ENCODE measurements around the gene IL1R2.

Gene IL1R2

GRCh38 chr2:101991721-101992145, at the start of gene IL1R2:
Gene IL1R2, plus strand, starts transcription at chr2:101991960. Its CDS starts 16,616 bp downstream, at chr2:102008576.
- no peak for DNase-seq (ENCODE audit: low read depth, low spot score)

- no peak for DNase-seq (ENCODE audit: low read depth, low spot score)
These were observed 48.9 kb upstream of the IL1R2 start for GRCh38 chr2:101942851-101943250.

GRCh38 chr2:101946372-101947039, 45.3 kb upstream of the IL1R2 start:
- no peak for DNase-seq (ENCODE audit: low read depth, low spot score)

- no peak for DNase-seq (ENCODE audit: low read depth, low spot score)
These were observed 44.4 kb upstream of the IL1R2 start for GRCh38 chr2:101947374-101947773.

GRCh38 chr2:101948625-101949155, 43.1 kb upstream of the IL1R2 start:
- DNase-seq (ENCODE audit: low read depth, low spot score) = no peak

- no peak for DNase-seq (ENCODE audit: low read depth, low spot score)
These were observed 42.5 kb upstream of the IL1R2 start for GRCh38 chr2:101949304-101949703.

GRCh38 chr2:101951296-101951695, 40.5 kb upstream of the IL1R2 start:
- no peak for DNase-seq (ENCODE audit: low read depth, low spot score)

GRCh38 chr2:101952551-101952950, 39.2 kb upstream of the IL1R2 start:
- no peak for DNase-seq (ENCODE audit: low read depth, low spot score)

GRCh38 chr2:101956465-101957438, 35.0 kb upstream of the IL1R2 start:
- DNase-seq (ENCODE audit: low read depth, low spot score) = no peak

- no peak for DNase-seq (ENCODE audit: low read depth, low spot score)
These were observed 33.7 kb upstream of the IL1R2 start for GRCh38 chr2:101958061-101958460.

GRCh38 chr2:101960819-101961337, 30.9 kb upstream of the IL1R2 start:
- DNase-seq (ENCODE audit: low read depth, low spot score) = no peak

- peak; percentile 97 for DNase-seq (ENCODE audit: low read depth, low spot score)
These were observed 30.2 kb upstream of the IL1R2 start for GRCh38 chr2:101961338-101962191.

GRCh38 chr2:101962309-101962708, 29.5 kb upstream of the IL1R2 start:
- DNase-seq (ENCODE audit: low read depth, low spot score) = no peak

- DNase-seq (ENCODE audit: low read depth, low spot score) = no peak
These were observed 28.6 kb upstream of the IL1R2 start for GRCh38 chr2:101963198-101963597.

GRCh38 chr2:101967826-101968513, 23.8 kb upstream of the IL1R2 start:
- DNase-seq (ENCODE audit: low read depth, low spot score) = no peak

GRCh38 chr2:101969723-101970122, 22.0 kb upstream of the IL1R2 start:
- no peak for DNase-seq (ENCODE audit: low read depth, low spot score)

- DNase-seq (ENCODE audit: low read depth, low spot score) = no peak
These were observed 20.9 kb upstream of the IL1R2 start for GRCh38 chr2:101970901-101971300.

- no peak for DNase-seq (ENCODE audit: low read depth, low spot score)
These were observed 19.9 kb upstream of the IL1R2 start for GRCh38 chr2:101971836-101972235.

- DNase-seq (ENCODE audit: low read depth, low spot score) = no peak
These were observed 18.9 kb upstream of the IL1R2 start for GRCh38 chr2:101972621-101973434.

- DNase-seq (ENCODE audit: low read depth, low spot score) = peak; percentile 57
These were observed 17.1 kb upstream of the IL1R2 start for GRCh38 chr2:101974663-101975062.

All from brain pericyte (primary cell).